Left renal cortex interstitium (tissue), 4 donors: ENCODE results near the gene PLOD2. TPM values are rescaled to one million over a fixed set of nuclear protein-coding genes. Genes with fewer than 3 reads are reported as not detected.

ENCODE experiments used
- DNase-seq, 4 donors: peaks; one replicate each; pipeline ENCODE4 v3.0.0-alpha.2; 2013; ENCODE audit warnings: low read depth in 4 of 4, low spot score in 2 of 4, missing footprints in 1 of 4
- polyA plus RNA-seq, 4 donors: library from polyadenylated mRNA; unstranded; fragments of 120-200 nt; gene quantifications; one replicate each; pipeline ENCODE4 v1.2.1, GENCODE V29; 2013; ENCODE audit not compliant: insufficient read length in 4 of 4

The PLOD2 gene
- polyA plus RNA-seq: 100 to 1,000 TPM; 123 to 179 (median 152) TPM

DNA sequence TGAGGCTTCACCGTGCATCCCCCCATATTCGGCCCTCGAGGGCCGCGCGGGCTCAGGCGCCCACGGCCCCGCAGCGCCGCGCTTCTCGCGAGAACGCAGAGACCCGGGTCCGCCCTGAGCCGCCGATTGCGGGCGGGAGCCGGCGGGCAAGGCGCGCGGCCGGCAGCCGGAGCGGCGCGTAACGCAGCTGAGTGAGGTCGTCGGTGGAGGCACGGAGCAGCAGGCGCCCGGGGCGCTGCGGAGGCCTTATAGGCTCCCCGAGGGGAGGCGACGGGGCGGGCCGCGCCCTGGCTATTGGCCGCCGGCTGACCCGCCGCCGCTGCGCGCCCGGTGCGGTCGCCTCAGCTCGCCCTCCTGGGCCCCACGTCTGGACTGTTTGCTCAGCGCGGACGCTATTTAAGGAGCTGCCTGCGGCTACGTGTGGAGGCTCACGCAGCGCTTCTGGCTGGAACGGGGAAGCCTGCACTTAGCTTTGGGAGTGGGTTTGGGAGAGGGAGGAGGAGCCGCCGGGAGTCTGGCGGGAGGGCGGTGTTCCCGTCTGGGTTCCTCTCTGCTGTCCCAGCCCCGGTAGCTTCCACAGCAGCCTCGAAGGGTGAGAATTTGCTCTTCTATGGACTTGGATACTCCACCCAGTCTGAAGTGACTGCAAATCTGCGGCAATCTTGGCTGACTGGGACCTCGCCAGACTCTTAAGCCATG lies at the start of gene PLOD2:
Gene PLOD2, minus strand, starts transcription at position 221 of the 699 bp plus-strand sequence. Its CDS starts 195 bp downstream, at position 26.
- peak in 3 of 4 donors; percentile 57 to 71 (median 65) for DNase-seq

GRCh38 chr3:146209371-146209770 lies 48.4 kb upstream of the PLOD2 start:
- no peak for DNase-seq

- DNase-seq: no peak
Observed at GRCh38 chr3:146203776-146204175, 42.8 kb upstream of the PLOD2 start.

DNA sequence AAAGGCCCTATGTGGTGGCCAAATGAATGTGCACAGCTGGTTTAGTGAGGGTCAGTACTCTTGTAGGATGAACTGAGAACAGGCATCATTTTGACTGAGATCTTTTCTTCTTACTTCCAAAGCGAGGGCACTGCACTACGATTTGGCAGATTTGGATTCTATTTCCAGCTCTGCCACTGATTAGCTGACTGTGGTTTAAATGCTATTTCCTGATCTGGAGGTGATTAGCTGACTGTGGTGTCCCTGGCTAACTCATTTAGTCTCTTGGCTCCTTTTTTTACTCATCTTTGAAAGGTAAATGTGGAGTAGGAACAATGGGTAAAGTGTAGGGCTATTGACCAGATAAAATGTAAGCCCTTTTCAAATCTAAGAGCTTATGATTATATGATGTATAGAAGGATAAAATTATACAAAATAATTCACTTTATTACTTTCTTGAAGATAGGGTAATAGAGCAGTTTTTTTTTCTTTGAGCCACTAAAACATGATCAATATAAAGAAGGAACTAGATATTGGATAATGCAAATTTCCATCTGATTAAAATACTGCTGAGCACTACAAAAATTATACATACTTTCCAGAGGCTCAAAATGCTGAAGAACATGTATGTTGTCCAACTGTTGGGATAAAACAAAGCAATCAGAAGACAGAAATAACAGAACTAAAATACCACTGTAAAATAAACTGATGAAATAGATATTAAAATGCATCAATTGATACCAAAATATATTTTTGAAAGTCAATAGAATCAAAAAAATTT lies 39.7 kb upstream of the PLOD2 start:
- DNase-seq: no peak

GRCh38 chr3:146199762-146200161 lies 38.8 kb upstream of the PLOD2 start:
- no peak for DNase-seq

DNA sequence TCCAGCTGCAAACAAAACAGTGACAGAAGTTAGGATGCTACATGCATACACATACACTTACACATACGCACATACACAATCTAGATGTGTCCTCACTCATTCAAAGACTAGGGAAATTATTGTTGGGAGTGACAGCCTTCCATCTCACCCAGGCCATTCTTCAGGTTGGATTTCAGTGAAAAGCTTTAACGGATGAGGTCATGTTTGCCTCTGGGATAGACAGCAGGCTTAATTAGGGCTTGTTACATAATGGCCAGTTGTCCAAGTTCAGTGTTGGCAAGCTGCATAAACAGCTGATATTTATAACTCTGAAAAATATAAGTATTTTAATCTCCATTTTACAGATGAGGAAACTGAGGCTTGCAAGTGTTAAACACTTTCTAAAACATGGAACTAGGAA lies 35.8 kb upstream of the PLOD2 start:
- no peak for DNase-seq

DNA sequence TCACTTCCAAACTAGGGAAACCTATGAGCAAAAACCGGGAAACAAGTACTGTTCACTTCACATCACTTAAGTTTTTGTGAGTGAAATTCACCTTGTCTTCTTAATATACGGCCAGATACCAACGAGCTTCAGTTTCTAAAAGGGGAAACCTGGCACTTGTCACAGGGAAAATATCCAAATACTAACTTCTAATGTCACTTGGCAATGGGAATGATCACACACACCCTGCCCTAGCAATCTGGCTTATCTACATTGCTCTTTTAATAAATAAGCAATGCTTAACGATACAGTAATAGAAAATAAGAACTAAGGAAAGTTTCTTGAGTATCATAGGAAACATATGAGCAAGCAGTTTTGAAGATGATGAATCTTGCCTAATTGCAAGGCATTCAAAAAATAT lies 34.6 kb upstream of the PLOD2 start:
- no peak for DNase-seq

GRCh38 chr3:146195030-146195429 lies 34.0 kb upstream of the PLOD2 start:
- no peak for DNase-seq

GRCh38 chr3:146191051-146191450 lies 30.1 kb upstream of the PLOD2 start:
- no peak for DNase-seq

GRCh38 chr3:146189519-146190173 lies 28.7 kb upstream of the PLOD2 start:
- DNase-seq: no peak

- no peak for DNase-seq
Observed at GRCh38 chr3:146187334-146187950, 26.5 kb upstream of the PLOD2 start.

GRCh38 chr3:146184241-146185015 lies 23.4 kb upstream of the PLOD2 start:
- DNase-seq: no peak

DNA sequence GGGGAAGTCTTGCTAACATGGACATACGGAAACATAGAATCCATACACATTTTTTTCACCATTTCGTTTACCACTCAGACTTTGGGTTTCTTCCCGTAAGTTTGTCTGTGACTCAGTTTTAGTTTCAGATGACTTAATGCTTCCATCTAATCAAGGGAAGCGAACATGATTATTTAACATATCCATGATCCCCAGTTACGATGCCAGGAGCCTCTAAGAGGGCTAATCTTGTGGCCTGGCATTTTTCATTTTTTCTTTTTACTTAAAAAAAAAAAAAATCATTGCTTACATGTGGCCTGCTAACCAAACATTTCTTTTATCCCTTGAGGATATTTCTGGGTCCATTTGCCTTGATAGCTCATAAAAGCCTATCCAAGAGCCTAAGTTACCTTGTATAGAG lies 20.2 kb upstream of the PLOD2 start:
- no peak for DNase-seq

GRCh38 chr3:146180376-146180775 lies 19.4 kb upstream of the PLOD2 start:
- DNase-seq: no peak

DNA sequence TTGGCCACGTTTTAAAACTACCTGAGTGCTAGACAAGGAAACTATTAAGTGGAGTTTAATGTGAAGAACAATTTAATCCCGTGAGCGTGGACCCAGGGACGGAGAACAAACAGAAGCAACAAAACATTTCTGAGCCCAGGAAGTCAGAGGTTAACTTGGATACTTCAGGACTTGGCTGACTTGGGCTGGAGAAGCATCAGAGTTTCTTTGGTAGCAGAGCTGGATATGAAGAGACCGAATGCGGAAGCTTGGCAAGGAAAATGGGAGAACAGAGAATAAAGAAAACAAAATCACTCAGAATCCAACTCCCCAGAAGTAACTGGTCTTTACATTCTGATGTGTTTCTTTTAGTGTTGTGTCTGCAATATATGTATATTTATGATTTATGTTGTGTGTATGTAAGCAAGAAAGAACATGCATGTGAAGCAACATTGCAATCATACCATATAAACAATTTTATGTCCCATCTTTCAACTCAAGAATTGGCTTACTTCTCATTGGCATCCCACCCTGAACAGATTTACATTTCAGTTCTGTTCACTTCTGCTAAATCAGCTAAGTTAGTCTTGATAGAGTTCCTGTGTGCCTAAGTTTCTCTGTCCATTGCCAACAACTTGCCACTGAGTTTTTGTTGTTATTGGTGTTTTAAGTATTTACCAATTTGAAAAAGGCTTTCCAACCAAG lies 17.2 kb upstream of the PLOD2 start:
- DNase-seq: no peak

GRCh38 chr3:146177519-146177918 lies 16.5 kb upstream of the PLOD2 start:
- no peak for DNase-seq

DNA sequence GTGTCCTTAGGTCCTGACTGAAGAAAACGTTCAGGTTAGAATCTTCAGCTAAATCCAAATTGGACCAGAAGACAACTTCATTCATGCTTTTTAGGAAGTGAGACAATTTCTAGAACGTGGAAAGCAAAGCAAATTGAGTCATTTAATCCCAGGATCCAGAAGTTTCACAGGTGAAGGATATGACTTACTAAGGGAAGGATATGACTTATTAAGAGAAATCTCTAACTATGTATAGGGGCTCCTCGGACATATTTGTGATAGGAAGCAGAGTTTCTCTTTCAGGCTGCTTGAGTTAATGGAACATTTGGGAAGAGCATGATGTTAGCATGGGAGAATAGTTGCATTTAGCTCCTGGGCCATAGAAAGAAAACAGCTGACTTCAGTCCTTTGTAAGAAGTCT lies 16.1 kb upstream of the PLOD2 start:
- DNase-seq: no peak

- no peak for DNase-seq
Observed at GRCh38 chr3:146172586-146172985, 11.6 kb upstream of the PLOD2 start.

DNA sequence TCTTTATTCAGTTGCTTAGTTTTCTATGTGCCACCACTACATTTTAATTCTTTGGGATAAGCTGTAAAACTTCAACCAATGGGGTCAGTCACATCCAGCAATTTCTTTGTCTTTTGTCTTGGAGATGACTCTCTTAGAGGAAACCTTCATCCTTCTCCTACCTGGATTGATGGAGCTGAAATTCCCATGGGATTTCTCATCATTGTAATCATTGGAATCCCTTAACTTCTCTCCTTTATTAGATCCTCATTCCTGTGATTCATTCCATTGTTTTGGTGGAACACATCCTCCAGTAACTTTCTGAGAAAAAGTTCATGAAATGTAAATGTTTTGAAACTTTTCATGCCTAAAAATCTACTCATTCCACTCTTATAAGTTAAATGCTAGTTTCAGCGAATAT lies 9.6 kb upstream of the PLOD2 start:
- DNase-seq: no peak

DNA sequence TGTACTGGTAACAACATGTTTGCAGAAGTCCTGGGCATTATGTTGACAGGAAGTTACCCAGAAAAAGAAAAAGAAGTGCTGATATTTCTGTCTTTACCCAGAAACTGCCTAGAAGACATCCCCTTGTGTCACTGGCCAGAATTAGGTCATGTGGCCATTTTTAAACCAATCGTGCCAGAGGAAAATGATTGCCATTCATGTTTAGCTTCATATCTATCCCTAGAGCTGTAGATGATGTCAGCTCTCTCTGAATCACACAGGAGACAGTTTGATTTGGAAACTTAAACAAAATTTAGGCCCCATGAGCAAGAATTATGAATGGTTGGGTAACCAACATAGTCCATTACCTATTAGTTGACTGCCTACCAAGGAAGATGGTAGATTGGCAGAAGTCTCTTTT lies 8.9 kb upstream of the PLOD2 start:
- DNase-seq: no peak
